ENCODE results near the gene SLC19A1. TPM values are rescaled to one million over a fixed set of nuclear protein-coding genes. Genes with fewer than 3 reads are reported as not detected.

The SLC19A1 gene
- total RNA-seq, 2 donors from 2014 or later = 10.8 to 13.7 TPM

GRCh38 chr21:45488931-45489721, 53.1 kb downstream of the SLC19A1 start:
- Mint-ChIP-seq H3K4me3 (no peak overlapping the region), H3K36me3 (ENCODE audit: low read depth) (no peaks in the 10 kb centered on the region), H3K4me1 (peaks cover 6% of the 10 kb centered on the region), H3K27me3 (no peaks in the 10 kb centered on the region), H3K27ac (no peak overlapping the region)
- DNase-seq (no peak), ATAC-seq (no peak)
- H3K9me3 ChIP-seq (ENCODE audit: control insufficient read depth, low read length, poor library complexity, severe bottlenecking) = no peaks in the 10 kb centered on the region

GRCh38 chr21:45487891-45488600, 54.2 kb downstream of the SLC19A1 start:
- H3K36me3 Mint-ChIP-seq (ENCODE audit: low read depth) = no peaks in the 10 kb centered on the region
- DNase-seq = no peak
- no peaks in the 10 kb centered on the region for H3K27me3 Mint-ChIP-seq
- no peak overlapping the region for H3K4me3 Mint-ChIP-seq
- H3K27ac Mint-ChIP-seq = no peak overlapping the region
- H3K4me1 Mint-ChIP-seq = peaks cover 6% of the 10 kb centered on the region
- ATAC-seq = no peak
- no peaks in the 10 kb centered on the region for H3K9me3 ChIP-seq (ENCODE audit: control insufficient read depth, low read length, poor library complexity, severe bottlenecking)

GRCh38 chr21:45487161-45487806, 55.0 kb downstream of the SLC19A1 start:
- Mint-ChIP-seq H3K27ac (no peak overlapping the region), H3K4me1 (peaks cover 9% of the 10 kb centered on the region), H3K4me3 (no peak overlapping the region), H3K36me3 (ENCODE audit: low read depth) (no peaks in the 10 kb centered on the region), H3K27me3 (no peaks in the 10 kb centered on the region)
- ATAC-seq (no peak), DNase-seq (no peak)
- no peaks in the 10 kb centered on the region for H3K9me3 ChIP-seq (ENCODE audit: control insufficient read depth, low read length, poor library complexity, severe bottlenecking)

- H3K27ac Mint-ChIP-seq = no peak overlapping the region
- DNase-seq = no peak
- H3K36me3 Mint-ChIP-seq (ENCODE audit: low read depth) = no peaks in the 10 kb centered on the region
These were observed 55.6 kb downstream of the SLC19A1 start for GRCh38 chr21:45486443-45487160.

GRCh38 chr21:45485686-45486442, 56.4 kb downstream of the SLC19A1 start:
- ATAC-seq = no peak
- DNase-seq = no peak
- H3K4me3 Mint-ChIP-seq = no peak overlapping the region
- no peaks in the 10 kb centered on the region for H3K36me3 Mint-ChIP-seq (ENCODE audit: low read depth)
- no peaks in the 10 kb centered on the region for H3K9me3 ChIP-seq (ENCODE audit: control insufficient read depth, low read length, poor library complexity, severe bottlenecking)
- peaks cover 9% of the 10 kb centered on the region for H3K4me1 Mint-ChIP-seq
- H3K27ac Mint-ChIP-seq = no peak overlapping the region
- H3K27me3 Mint-ChIP-seq = no peaks in the 10 kb centered on the region

More at GRCh38 chr21:45486443-45487160, 55.6 kb downstream of the SLC19A1 start:
- H3K9me3 ChIP-seq (ENCODE audit: control insufficient read depth, low read length, poor library complexity, severe bottlenecking) = no peaks in the 10 kb centered on the region
- ATAC-seq = no peak
- no peaks in the 10 kb centered on the region for H3K27me3 Mint-ChIP-seq
- no peak overlapping the region for H3K4me3 Mint-ChIP-seq
- H3K4me1 Mint-ChIP-seq = peaks cover 9% of the 10 kb centered on the region

GRCh38 chr21:45484318-45484717, 57.9 kb downstream of the SLC19A1 start:
- DNase-seq (no peak), ATAC-seq (no peak)
- Mint-ChIP-seq H3K4me3 (no peak overlapping the region), H3K27ac (no peak overlapping the region), H3K4me1 (peaks cover 12% of the 10 kb centered on the region), H3K27me3 (no peaks in the 10 kb centered on the region), H3K36me3 (ENCODE audit: low read depth) (no peaks in the 10 kb centered on the region)
- H3K9me3 ChIP-seq (ENCODE audit: control insufficient read depth, low read length, poor library complexity, severe bottlenecking) = no peaks in the 10 kb centered on the region

- no peak for DNase-seq
- Mint-ChIP-seq H3K27ac (peak overlapping the region; percentile 75), H3K27me3 (no peaks in the 10 kb centered on the region), H3K4me1 (peaks cover 21% of the 10 kb centered on the region), H3K36me3 (ENCODE audit: low read depth) (no peaks in the 10 kb centered on the region), H3K4me3 (peak overlapping the region; percentile 70)
- H3K9me3 ChIP-seq (ENCODE audit: control insufficient read depth, low read length, poor library complexity, severe bottlenecking) = no peaks in the 10 kb centered on the region
- peak; percentile 30 for ATAC-seq
These were observed 59.1 kb downstream of the SLC19A1 start for GRCh38 chr21:45482899-45483821.

- ATAC-seq (no peak), DNase-seq (no peak)
- peak overlapping the region; percentile 75 for H3K27ac Mint-ChIP-seq
- H3K27me3 Mint-ChIP-seq = no peaks in the 10 kb centered on the region
- H3K36me3 Mint-ChIP-seq (ENCODE audit: low read depth) = no peaks in the 10 kb centered on the region
- H3K9me3 ChIP-seq (ENCODE audit: control insufficient read depth, low read length, poor library complexity, severe bottlenecking) = no peaks in the 10 kb centered on the region
- H3K4me3 Mint-ChIP-seq = peak overlapping the region; percentile 70
- H3K4me1 Mint-ChIP-seq = peaks cover 24% of the 10 kb centered on the region
These were observed 60.0 kb downstream of the SLC19A1 start for GRCh38 chr21:45481977-45482898.

GRCh38 chr21:45481566-45481965, 60.7 kb downstream of the SLC19A1 start:
- Mint-ChIP-seq H3K36me3 (ENCODE audit: low read depth) (peaks cover 1% of the 10 kb centered on the region), H3K4me1 (peaks cover 27% of the 10 kb centered on the region), H3K27ac (no peak overlapping the region), H3K27me3 (no peaks in the 10 kb centered on the region), H3K4me3 (no peak overlapping the region)
- H3K9me3 ChIP-seq (ENCODE audit: control insufficient read depth, low read length, poor library complexity, severe bottlenecking) = no peaks in the 10 kb centered on the region
- DNase-seq (no peak), ATAC-seq (no peak)

- H3K27ac Mint-ChIP-seq = no peak overlapping the region
These were observed 61.3 kb downstream of the SLC19A1 start for GRCh38 chr21:45480701-45481500.

More at GRCh38 chr21:45480701-45481500, 61.3 kb downstream of the SLC19A1 start:
- ATAC-seq = no peak
- no peaks in the 10 kb centered on the region for H3K9me3 ChIP-seq (ENCODE audit: control insufficient read depth, low read length, poor library complexity, severe bottlenecking)
- no peaks in the 10 kb centered on the region for H3K27me3 Mint-ChIP-seq
- DNase-seq = no peak
- H3K4me3 Mint-ChIP-seq = no peak overlapping the region
- peaks cover 30% of the 10 kb centered on the region for H3K4me1 Mint-ChIP-seq
- peaks cover 4% of the 10 kb centered on the region for H3K36me3 Mint-ChIP-seq (ENCODE audit: low read depth)

Data from T-helper 17 cell (primary cell).